Upper lobe of left lung (tissue), 4 donors: Measurements from ENCODE around the gene GPR45.

Experiments used
- POLR2A ChIP-seq, 4 donors: fragments of 450-650 bp; IDR thresholded peaks; one replicate each; pipeline ENCODE4 v1.5.1; 2016 to 2017; ENCODE audit warnings: antibody characterized with exemption in 4 of 4, mild to moderate bottlenecking in 2 of 4
- POLR2AphosphoS5 ChIP-seq, 2 donors: sonication (generic); formaldehyde crosslinking; IDR thresholded peaks; one replicate each; pipeline ENCODE4 v1.5.1; 2017; ENCODE audit warnings: antibody characterized with exemption in 2 of 2
- TF ChIP-seq, protein P1 (sequence below), 6 experiments: fragments of 450-650 bp in 4 of 6; fragments of 200-600 bp in 2 of 6; sonication (generic) in 2 of 6; IDR thresholded peaks; one replicate each; pipeline ENCODE4 v1.5.1; 2016 to 2019; ENCODE audit warnings: antibody characterized with exemption in 6 of 6

DNA sequence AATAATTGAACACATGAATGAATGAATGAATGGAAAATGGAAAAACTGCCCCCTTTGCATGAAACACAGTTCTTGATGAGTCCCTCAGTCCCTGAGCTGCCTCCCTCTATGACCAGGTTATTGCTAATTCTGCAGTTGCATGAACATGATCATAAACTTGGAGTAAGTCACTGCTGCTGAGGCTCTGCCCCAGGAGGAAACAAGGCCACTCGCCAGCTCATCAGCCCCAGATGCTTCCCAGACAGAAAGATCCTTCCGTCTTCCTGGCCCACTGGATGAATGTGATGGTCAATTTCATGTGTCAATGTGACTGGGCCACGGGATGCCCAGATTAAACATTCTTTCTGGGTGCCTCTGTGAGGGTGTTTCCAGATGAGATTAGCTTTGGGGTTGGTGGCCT, 16.4 kb downstream of the GPR45 start:
- TF ChIP-seq, protein P1, sequence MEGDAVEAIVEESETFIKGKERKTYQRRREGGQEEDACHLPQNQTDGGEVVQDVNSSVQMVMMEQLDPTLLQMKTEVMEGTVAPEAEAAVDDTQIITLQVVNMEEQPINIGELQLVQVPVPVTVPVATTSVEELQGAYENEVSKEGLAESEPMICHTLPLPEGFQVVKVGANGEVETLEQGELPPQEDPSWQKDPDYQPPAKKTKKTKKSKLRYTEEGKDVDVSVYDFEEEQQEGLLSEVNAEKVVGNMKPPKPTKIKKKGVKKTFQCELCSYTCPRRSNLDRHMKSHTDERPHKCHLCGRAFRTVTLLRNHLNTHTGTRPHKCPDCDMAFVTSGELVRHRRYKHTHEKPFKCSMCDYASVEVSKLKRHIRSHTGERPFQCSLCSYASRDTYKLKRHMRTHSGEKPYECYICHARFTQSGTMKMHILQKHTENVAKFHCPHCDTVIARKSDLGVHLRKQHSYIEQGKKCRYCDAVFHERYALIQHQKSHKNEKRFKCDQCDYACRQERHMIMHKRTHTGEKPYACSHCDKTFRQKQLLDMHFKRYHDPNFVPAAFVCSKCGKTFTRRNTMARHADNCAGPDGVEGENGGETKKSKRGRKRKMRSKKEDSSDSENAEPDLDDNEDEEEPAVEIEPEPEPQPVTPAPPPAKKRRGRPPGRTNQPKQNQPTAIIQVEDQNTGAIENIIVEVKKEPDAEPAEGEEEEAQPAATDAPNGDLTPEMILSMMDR (IDR thresholded peaks at IDR 0.05): no peak
- TF ChIP-seq POLR2A (IDR thresholded peaks at IDR 0.05): no peak
- TF ChIP-seq POLR2AphosphoS5 (IDR thresholded peaks at IDR 0.05): no peak
